ENCODE measurements around the gene KRTAP4-16.
"Not testable (repeated sequence)": the region's sequence is repeated elsewhere in the genome, so short reads cannot be mapped to it uniquely, and the experiment has no call there.

DNA sequence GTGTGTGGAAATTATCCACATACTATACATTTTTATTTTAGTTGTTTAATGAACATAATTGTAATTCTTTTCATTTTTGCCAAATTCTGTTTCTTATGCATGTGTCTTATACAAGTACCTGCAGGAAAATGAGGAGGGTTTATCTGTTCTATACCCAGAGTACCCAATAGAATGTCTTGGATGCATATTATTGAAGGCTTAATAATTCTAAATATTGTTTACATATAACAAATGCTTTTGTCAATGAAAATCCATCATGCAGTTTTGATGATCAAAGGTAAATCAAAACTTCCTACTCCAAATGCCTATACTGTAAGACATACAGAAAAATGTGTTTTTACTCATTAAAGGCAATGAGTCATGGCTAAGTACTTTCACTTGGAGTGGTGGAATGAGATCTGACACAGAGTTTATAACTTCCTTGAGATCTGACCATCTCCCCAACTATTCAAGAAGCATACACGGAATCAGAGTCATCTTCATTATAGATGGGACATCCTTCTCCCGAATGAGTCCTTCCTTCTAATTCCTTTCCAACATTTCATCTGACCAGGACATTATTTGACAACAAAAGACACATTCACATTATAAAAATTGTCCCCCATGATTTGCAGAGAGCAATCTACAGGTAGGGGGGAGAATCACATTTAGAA, 2.5 kb upstream of the KRTAP4-16 start:
- TF ChIP-seq EZH2 (IDR thresholded peaks at IDR 0.05; ENCODE audit: borderline replicate concordance, low read length) = not testable (repeated sequence)
- TF ChIP-seq, protein P1, sequence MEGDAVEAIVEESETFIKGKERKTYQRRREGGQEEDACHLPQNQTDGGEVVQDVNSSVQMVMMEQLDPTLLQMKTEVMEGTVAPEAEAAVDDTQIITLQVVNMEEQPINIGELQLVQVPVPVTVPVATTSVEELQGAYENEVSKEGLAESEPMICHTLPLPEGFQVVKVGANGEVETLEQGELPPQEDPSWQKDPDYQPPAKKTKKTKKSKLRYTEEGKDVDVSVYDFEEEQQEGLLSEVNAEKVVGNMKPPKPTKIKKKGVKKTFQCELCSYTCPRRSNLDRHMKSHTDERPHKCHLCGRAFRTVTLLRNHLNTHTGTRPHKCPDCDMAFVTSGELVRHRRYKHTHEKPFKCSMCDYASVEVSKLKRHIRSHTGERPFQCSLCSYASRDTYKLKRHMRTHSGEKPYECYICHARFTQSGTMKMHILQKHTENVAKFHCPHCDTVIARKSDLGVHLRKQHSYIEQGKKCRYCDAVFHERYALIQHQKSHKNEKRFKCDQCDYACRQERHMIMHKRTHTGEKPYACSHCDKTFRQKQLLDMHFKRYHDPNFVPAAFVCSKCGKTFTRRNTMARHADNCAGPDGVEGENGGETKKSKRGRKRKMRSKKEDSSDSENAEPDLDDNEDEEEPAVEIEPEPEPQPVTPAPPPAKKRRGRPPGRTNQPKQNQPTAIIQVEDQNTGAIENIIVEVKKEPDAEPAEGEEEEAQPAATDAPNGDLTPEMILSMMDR (IDR thresholded peaks at IDR 0.05; ENCODE audit: low read length) = not testable (repeated sequence)
